ENCODE measurements around the gene FAM90A26. TPM values are rescaled to one million over a fixed set of nuclear protein-coding genes. Genes with fewer than 3 reads are reported as not detected.
"Not testable (repeated sequence)": the region's sequence is repeated elsewhere in the genome, so short reads cannot be mapped to it uniquely, and the experiment has no call there.

FAM90A26 gene
- polyA plus RNA-seq (ENCODE audit: insufficient read length in 10 of 10): under 1 TPM in 2 of 10 donors, not detected in 8; 0.13 to 0.20 TPM
- long read RNA-seq, donor 1: 0 reads
- long read RNA-seq, donor 2: 0 reads
- long read RNA-seq, donor 3: 0 reads
- long read RNA-seq, donor 4: 0 reads
- long read RNA-seq, donor 5: 0 reads
- long read RNA-seq, donor 6: 0 reads
- long read RNA-seq, donor 7: 0 reads
- long read RNA-seq, donor 8: 0 reads
- long read RNA-seq, donor 9: 0 reads

- DNase-seq: not testable (repeated sequence)
These were observed at the start of gene FAM90A26 for GRCh38 chr4:9169791-9170459. Gene FAM90A26 (plus strand): TSS chr4:9170409. CDS start chr4:9173173, 2,764 bp downstream.

DNA sequence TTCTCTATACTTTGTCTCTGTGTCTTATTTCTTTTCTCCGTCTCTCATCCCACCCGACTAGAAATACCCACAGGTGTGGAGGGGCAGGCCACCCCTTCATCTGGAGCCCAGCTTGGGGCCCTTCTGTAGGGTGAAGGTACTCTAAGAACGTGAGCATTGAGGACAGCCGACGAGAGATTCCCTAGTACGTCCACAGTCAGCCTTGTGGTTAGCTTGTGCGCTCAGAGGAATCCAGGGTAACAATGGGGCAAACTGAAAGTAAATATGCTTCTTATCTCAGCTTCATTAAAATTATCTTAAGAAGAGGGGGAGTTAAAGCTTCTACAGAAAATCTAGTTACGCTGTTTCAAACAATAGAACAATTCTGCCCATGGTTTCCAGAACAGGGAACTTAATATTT is 47.5 kb upstream of the FAM90A26 start:
- not testable (repeated sequence) for DNase-seq

GRCh38 chr4:9123572-9124007 is 46.6 kb upstream of the FAM90A26 start:
- DNase-seq: peak; percentile 53 to 72 (median 61)

DNA sequence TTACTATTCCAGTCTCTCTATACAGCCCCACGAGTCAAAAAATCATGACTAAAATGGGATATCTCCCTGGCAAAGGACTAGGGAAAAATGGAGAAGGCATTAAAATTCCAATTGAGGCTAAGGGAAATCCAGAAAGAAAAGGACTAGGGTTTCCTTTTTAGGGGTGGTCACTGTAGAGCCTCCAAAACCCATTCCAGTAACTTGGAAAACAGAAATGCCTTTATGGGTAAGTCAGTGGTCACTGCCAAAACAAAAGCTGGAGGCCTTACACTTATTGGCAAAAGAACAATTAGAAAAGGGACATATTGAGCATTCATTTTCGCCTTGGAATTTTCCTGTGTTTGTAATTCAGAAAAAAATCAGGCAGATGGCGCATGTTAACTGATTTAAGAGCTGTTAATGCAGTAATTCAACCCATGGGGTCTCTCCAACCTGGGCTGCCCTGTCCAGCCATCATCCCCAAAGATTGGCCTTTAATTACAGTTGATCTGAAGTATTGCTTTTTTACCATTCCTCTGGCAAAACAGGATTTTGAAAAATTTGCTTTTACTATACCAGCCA is 44.5 kb upstream of the FAM90A26 start:
- peak in 2 of 3 donors; percentile 46 to 47 for DNase-seq

DNA sequence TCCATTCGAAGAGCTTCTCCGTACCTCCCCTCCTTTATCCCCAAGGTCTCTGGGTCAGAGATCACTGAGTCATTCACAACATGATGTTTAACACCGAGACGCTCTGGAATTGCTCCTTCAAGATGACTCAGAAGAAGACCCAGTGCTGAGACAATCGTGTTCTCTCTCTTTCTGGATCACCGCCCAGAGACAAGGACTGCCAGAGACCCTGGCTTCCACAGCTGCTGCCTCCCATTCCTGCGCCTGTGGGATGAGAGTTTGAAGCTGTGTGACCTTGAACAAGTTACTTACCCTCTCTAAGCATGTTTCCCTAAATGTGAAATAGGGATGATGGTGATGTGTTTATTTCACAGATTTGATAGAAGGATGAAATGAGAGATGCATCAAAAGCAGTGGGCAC is 38.8 kb upstream of the FAM90A26 start:
- peak in 2 of 3 donors; percentile 11 to 54 for DNase-seq

DNA sequence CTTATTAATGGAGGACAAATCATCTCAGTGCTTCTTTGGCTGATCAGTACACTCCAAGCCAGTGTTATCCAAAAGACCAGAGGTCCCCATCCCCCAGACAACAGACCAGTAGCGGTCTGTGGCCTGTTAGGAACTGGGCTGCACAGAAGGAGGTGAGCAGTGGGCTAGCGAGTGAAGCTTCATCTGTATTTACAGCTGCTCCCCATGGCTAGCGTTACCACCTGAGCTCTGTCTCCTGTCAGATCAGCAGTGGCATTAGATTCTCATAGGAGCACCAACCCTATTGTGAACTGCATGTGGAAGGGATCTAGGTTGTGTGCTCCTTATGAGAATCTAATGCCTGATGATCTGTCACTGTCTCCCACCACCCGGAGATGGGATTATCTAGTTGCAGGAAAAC is 37.4 kb upstream of the FAM90A26 start:
- not testable (repeated sequence) for DNase-seq

DNA sequence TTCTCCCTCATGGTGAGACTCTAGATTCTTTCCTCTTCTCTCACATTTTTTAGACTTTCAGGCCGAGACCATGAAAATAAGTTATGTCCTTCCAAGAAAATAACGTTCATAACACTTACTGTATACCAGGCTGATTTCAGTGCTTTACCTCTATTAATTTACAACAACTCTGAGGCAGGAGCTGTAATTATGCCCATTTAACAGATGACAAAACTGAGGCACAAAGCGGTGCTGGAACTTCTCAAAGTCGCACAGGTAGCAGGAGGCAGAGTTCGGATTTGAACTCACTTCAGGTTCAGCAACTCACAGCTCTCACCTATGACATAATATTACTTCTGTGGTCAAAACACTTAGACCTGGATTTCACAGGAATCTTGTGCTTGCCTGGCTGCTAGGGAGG is 36.2 kb upstream of the FAM90A26 start:
- DNase-seq: not testable (repeated sequence)

- peak; percentile 37 to 74 (median 67) for DNase-seq
These were observed 35.7 kb upstream of the FAM90A26 start for GRCh38 chr4:9134556-9134955.

GRCh38 chr4:9141050-9141449 is 29.2 kb upstream of the FAM90A26 start:
- not testable (repeated sequence) for DNase-seq

- DNase-seq: not testable (repeated sequence)
These were observed 27.4 kb upstream of the FAM90A26 start for GRCh38 chr4:9142786-9143185.

DNA sequence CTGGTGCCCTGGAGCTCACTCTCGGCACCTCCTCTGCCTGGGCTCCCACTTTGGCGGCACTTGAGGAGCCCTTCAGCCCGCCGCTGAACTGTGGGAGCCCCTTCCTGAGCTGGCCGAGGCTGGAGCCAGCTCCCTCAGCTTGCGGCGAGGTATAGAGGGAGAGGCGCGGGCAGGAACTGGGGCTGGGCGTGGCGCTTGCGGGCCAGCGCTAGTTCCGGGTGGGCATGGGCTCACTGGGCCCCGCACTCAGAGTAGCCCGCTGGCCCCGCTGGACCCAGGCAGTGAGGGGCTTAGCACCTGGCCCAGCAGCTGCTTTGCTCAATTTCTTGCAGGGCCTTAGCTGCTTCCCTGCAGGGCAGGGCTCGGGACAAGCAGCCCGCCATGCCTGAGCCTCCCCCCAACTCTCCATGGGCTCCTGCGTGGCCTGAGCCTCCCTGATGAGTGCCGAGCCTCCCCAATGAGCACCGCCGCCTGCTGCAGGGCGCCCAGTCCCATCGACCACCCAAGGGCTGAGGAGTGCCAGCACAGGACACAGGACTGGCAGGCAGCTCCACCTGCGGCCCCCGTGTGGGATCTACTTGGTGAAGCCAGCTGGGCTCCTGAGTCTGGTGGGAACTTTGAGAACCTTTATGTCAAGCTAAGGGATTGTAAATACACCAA is 26.7 kb upstream of the FAM90A26 start:
- DNase-seq: no peak

- no peak for DNase-seq
These were observed 23.2 kb upstream of the FAM90A26 start for GRCh38 chr4:9146967-9147366.

DNA sequence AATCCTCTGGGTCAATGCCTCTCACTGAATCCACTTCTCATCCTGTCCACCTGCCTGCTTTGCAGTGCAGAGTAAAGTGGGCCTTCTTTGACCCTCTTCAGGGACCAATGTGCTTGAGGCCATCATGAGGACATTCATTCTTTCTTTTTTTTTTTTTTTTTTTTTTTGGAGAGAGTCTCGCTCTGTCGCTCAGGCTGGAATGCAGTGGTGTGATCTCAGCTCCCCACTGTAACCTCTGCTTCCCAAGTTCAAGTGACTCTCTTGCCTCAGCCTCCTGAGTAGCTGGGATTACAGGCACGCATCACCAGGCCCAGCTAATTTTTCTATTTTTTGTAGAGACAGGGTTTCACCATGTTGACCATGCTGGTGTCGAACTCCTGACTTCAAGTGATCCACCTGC is 22.8 kb upstream of the FAM90A26 start:
- not testable (repeated sequence) for DNase-seq

DNA sequence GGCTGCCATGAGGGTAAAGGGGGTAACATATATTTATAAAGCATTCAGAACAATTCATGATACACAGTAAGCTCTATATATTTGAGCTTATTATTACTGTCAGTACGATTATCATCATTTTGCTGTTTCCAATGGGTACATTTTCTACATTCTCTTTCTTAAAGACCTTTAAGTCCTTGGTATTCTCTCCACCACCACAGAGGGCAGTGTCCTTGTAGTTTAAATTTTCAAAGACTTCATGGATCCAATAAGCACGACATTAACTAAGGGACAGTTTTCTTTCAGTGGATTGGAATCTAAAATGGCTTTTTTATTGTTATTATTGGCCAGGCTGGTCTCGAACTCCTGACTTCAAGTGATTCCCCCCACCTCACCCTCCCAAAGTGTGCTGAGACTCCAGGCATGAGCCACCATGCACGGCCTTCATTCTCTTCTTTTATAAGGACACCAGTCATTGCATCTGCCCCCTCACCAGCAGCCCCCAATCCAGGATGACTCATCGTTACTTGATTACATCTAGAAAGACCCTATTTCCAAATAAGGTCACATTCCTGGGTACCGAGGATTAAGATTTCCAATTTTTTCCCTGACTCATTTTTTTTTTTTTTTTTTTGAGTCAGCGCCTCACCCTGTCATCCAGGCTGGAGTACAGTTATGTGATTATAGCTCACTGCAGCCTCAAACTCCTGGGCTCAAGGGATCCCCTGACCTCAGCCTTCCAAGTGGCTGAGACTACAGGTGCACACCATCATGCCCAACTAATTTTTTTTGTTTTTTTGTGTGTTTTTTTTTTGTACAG is 21.4 kb upstream of the FAM90A26 start:
- DNase-seq: peak in 1 of 3 donors; percentile 17

- DNase-seq: peak in 1 of 3 donors; percentile 6
These were observed 18.4 kb upstream of the FAM90A26 start for GRCh38 chr4:9151809-9152179.

GRCh38 chr4:9152180-9153007 is 17.8 kb upstream of the FAM90A26 start:
- DNase-seq: peak; percentile 94 to 96 (median 95)

DNA sequence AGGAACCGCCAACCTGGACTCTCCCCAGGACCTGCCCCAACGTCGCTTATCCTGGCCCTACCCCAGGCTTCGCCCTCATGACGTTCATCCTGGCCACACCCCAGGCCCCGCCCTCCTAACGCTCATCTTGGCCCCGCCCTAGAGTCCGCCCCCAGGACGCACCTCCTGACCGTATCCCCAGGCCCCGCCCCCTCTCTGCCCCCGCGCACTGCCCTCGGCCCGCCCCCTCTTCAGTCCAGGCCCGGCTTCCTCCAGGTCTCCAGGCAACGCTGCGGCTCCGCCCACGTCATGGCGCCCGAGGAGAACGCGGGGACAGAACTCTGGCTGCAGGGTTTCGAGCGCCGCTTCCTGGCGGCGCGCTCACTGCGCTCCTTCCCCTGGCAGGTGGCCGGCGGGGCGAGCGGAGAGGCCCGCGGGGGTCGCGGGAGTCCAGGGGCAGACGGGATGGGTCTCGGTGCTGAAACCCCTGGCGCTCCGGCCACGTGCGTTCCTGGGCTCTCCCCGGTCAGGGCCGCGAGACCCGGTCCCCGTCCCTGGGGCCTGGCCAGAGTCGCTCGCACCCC is 17.1 kb upstream of the FAM90A26 start:
- DNase-seq: peak; percentile 95 to 97 (median 97)

GRCh38 chr4:9153571-9154157 is 16.5 kb upstream of the FAM90A26 start:
- DNase-seq: peak; percentile 14 to 53 (median 35)

- DNase-seq: not testable (repeated sequence)
These were observed 14.9 kb upstream of the FAM90A26 start for GRCh38 chr4:9155101-9155886.
